ENCODE measurements around the gene MRLN. TPM values are rescaled to one million over a fixed set of nuclear protein-coding genes. Genes with fewer than 3 reads are reported as not detected.

Gene MRLN
- total RNA-seq, 6 donors from 2014 or later, result 0.91 TPM; not detected in 5

DNA sequence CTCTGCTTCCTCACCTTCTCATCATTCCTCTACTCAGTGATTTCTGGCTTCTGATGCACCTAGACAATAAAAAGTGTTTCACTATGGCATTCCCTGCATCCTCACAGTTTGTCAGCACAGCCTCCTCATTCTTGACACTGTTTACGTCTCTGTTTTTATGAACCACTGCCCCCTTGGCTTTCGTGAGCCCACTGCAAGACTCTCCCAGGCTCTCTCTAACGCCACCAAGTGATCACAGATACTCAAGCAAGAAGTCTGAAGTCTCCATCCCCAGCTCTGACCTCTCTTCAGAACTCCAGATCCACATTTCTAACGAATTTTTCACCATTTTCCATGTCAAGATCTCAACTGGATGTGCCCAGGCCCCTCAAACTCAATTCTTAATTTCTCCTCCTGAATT, 52.5 kb downstream of the MRLN start:
- Histone ChIP-seq H3K9me3 (no peaks in the 10 kb centered on the region), H3K27ac (no peak overlapping the region), H3K4me1 (no peaks in the 10 kb centered on the region), H3K36me3 (no peaks in the 10 kb centered on the region), H3K4me3 (no peak overlapping the region), H3K27me3 (no peaks in the 10 kb centered on the region)
- ATAC-seq (ENCODE audit: low FRiP score in 2 of 2) (no peak), DNase-seq (no peak)
- TF ChIP-seq EP300 (IDR thresholded peaks at IDR 0.05), result no peak
- TF ChIP-seq POLR2A (IDR thresholded peaks at IDR 0.05), result no peak
- TF ChIP-seq POLR2AphosphoS5 (IDR thresholded peaks at IDR 0.05), result no peak
- TF ChIP-seq, protein P1, sequence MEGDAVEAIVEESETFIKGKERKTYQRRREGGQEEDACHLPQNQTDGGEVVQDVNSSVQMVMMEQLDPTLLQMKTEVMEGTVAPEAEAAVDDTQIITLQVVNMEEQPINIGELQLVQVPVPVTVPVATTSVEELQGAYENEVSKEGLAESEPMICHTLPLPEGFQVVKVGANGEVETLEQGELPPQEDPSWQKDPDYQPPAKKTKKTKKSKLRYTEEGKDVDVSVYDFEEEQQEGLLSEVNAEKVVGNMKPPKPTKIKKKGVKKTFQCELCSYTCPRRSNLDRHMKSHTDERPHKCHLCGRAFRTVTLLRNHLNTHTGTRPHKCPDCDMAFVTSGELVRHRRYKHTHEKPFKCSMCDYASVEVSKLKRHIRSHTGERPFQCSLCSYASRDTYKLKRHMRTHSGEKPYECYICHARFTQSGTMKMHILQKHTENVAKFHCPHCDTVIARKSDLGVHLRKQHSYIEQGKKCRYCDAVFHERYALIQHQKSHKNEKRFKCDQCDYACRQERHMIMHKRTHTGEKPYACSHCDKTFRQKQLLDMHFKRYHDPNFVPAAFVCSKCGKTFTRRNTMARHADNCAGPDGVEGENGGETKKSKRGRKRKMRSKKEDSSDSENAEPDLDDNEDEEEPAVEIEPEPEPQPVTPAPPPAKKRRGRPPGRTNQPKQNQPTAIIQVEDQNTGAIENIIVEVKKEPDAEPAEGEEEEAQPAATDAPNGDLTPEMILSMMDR (IDR thresholded peaks at IDR 0.05), result no peak
- WGBS, 2 donors, result 51 to 61% methylated on average over 4 of the region's 4 CpGs

DNA sequence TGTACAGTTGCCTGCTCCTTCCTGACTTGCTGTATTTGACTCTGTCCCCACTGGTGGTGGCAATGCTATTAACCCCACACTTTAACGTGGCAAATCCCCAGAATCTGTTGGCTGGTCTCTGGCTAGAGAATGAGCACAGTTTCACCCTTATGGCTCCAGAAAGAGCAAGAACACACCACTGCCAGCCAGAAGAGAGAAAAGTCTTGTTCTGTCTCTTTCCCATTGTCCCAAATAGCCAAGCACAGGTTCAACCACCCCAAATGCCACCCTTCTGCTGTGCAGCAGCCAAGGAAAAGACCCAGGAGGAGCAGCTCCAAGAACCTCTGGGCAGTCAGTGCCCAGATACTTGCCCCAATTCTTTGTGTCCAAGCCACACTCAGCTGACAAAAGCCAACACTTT, 54.9 kb downstream of the MRLN start:
- WGBS, 2 donors, result 45 to 68% methylated on average over 1 of the region's 1 CpG
- H3K27ac ChIP-seq, result no peak overlapping the region
- TF ChIP-seq EP300 (IDR thresholded peaks at IDR 0.05) (no peak), POLR2AphosphoS5 (IDR thresholded peaks at IDR 0.05) (no peak), POLR2A (IDR thresholded peaks at IDR 0.05) (no peak)
- TF ChIP-seq, protein P1 (IDR thresholded peaks at IDR 0.05), result no peak
- H3K9me3 ChIP-seq, result no peaks in the 10 kb centered on the region
- no peak overlapping the region for H3K4me3 ChIP-seq
- DNase-seq (no peak), ATAC-seq (ENCODE audit: low FRiP score in 2 of 2) (no peak)
- no peaks in the 10 kb centered on the region for H3K36me3 ChIP-seq
- H3K4me1 ChIP-seq, result no peaks in the 10 kb centered on the region
- H3K27me3 ChIP-seq, result no peaks in the 10 kb centered on the region

DNA sequence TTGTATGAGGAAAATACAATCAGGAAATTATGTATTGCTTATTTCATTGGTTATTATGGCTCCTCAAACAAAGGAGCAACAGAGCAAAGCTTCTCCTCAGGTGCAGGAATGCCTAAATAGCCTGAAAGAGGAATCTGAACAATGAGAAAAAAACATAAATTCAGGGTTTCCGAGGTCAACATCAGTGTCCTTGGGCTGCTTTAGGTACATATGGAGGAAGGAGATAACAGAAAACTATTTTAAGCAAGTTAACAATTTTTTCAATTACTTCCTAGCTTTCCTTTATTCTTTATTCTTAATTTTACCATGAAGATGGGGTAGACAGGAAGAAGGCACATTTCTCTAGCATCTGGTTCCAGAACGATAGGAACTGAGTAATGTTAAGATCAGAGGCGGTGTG, 57.6 kb downstream of the MRLN start:
- ATAC-seq (ENCODE audit: low FRiP score in 2 of 2), result no peak

DNA sequence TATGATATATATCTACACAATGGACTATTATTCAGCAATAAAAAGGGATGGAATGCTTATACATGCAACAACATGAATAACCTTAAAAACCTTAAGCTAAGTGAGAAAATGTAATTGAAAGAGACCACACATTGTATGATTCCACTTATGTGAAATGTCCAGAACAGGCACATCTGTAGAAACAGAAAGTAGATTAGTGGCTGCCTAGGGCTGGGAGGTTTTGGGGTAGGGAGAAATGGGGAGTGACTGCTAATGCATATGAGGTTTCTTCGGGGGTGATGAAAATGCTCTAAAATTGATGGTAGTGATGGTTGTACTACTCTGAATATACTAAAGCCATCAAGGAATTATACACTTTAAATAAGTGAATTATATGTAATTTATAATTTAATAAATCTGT, 58.3 kb downstream of the MRLN start:
- no peaks in the 10 kb centered on the region for H3K36me3 ChIP-seq
- TF ChIP-seq POLR2AphosphoS5 (IDR thresholded peaks at IDR 0.05) (no peak), EP300 (IDR thresholded peaks at IDR 0.05) (no peak), POLR2A (IDR thresholded peaks at IDR 0.05) (no peak)
- TF ChIP-seq, protein P1 (IDR thresholded peaks at IDR 0.05), result no peak
- H3K4me1 ChIP-seq, result no peaks in the 10 kb centered on the region
- no peak overlapping the region for H3K27ac ChIP-seq
- H3K4me3 ChIP-seq, result no peak overlapping the region
- 97% methylated on average over 1 of the region's 1 CpG for WGBS, 2 donors
- H3K9me3 ChIP-seq, result no peaks in the 10 kb centered on the region
- DNase-seq, result no peak
- ATAC-seq (ENCODE audit: low FRiP score in 2 of 2), result no peak
- H3K27me3 ChIP-seq, result no peaks in the 10 kb centered on the region

More for the DNA sequence above, 57.6 kb downstream of the MRLN start:
- no peaks in the 10 kb centered on the region for H3K9me3 ChIP-seq
- no peak overlapping the region for H3K27ac ChIP-seq
- no peaks in the 10 kb centered on the region for H3K27me3 ChIP-seq
- DNase-seq, result no peak
- TF ChIP-seq, protein P1 (IDR thresholded peaks at IDR 0.05), result no peak
- no peak for TF ChIP-seq POLR2A (IDR thresholded peaks at IDR 0.05)
- no peak for TF ChIP-seq POLR2AphosphoS5 (IDR thresholded peaks at IDR 0.05)
- no peak for TF ChIP-seq EP300 (IDR thresholded peaks at IDR 0.05)
- WGBS, 2 donors, result 57 to 61% methylated on average over 3 of the region's 3 CpGs
- no peaks in the 10 kb centered on the region for H3K36me3 ChIP-seq
- H3K4me1 ChIP-seq, result no peaks in the 10 kb centered on the region
- H3K4me3 ChIP-seq, result no peak overlapping the region

DNA sequence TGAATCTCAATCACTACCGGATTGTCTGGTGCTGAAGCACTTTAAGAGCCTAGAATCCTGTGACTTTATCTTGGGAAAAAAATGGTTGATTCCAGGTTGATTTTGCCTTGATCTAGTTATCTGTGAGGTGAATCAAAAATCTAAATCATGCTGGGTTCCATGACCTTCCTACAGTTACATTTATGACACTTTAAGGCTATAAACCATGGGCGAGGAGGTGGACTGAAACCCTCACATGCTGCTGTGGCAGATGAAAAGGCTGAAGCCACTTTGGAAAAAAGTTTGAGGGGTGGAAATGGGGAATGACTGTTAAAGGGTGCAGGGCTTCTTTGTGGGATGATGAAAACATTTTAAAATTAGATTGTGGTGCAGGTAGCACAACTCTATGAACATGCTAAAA, 61.1 kb downstream of the MRLN start:
- WGBS, 2 donors, result 82 to 86% methylated on average over 2 of the region's 2 CpGs
- Histone ChIP-seq H3K36me3 (no peaks in the 10 kb centered on the region), H3K4me3 (no peak overlapping the region), H3K4me1 (no peaks in the 10 kb centered on the region), H3K27ac (no peak overlapping the region), H3K27me3 (no peaks in the 10 kb centered on the region), H3K9me3 (no peaks in the 10 kb centered on the region)
- DNase-seq (no peak), ATAC-seq (ENCODE audit: low FRiP score in 2 of 2) (no peak)
- TF ChIP-seq EP300 (IDR thresholded peaks at IDR 0.05) (no peak), POLR2AphosphoS5 (IDR thresholded peaks at IDR 0.05) (no peak)
